ENCODE results near the gene SLC15A5. TPM values are rescaled to one million over a fixed set of nuclear protein-coding genes. Genes with fewer than 3 reads are reported as not detected.

The SLC15A5 gene
- total and polyA plus RNA-seq, 11 donors, result not detected

- Histone ChIP-seq H3K27ac (no peak overlapping the region), H3K27me3 (no peaks in the 10 kb centered on the region), H3K9me3 (no peaks in the 10 kb centered on the region), H3K4me3 (no peak overlapping the region), H3K4me1 (no peaks in the 10 kb centered on the region), H3K36me3 (no peaks in the 10 kb centered on the region)
- ATAC-seq (no peak), DNase-seq (no peak)
- intact Hi-C loops (cut with DNase I), result no loop called here
- WGBS, 4 donors, result 14 to 28% (median 24%) methylated on average over 1 of the region's 1 CpG
- no peak for TF ChIP-seq POLR2A (IDR thresholded peaks at IDR 0.05)
- TF ChIP-seq CTCF (IDR thresholded peaks at IDR 0.05), result no peak
Observed at GRCh38 chr12:16294376-16294956, 17.0 kb upstream of the SLC15A5 start.

GRCh38 chr12:16291032-16291431 lies 13.5 kb upstream of the SLC15A5 start:
- Histone ChIP-seq H3K27me3 (no peaks in the 10 kb centered on the region), H3K27ac (no peak overlapping the region), H3K4me1 (no peaks in the 10 kb centered on the region), H3K9me3 (peaks cover 0 to 5% (median 0%) of the 10 kb centered on the region in 12 donors), H3K36me3 (no peaks in the 10 kb centered on the region), H3K4me3 (no peak overlapping the region)
- TF ChIP-seq POLR2A (IDR thresholded peaks at IDR 0.05) (no peak), CTCF (IDR thresholded peaks at IDR 0.05) (no peak)
- intact Hi-C loops (cut with DNase I), result no loop called here
- no peak for DNase-seq
- 82 to 87% (median 85%) methylated on average over 4 of the region's 4 CpGs for WGBS, 4 donors
- ATAC-seq, result no peak

DNA sequence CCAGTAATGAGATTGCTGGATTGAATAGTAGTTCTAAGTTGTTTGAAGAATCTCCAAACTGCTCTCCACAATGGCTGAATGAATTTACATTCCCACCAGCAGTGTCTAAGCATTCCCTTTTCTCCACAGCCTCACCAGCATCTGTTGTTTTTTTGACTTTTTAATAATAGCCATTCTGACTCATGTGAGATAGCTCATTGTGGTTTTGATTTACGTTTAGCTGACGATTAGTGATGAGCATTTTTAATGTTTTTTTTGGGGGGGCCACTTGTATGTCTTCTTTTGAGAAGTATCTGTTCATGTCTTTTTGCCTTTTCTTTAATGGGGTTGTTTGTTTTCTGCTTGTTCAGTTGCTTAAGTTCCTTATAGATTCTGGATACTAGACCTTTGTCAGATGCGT lies 8.1 kb upstream of the SLC15A5 start:
- H3K27ac ChIP-seq, result no peak overlapping the region
- DNase-seq (no peak), ATAC-seq (no peak)
- H3K4me1 ChIP-seq, result no peaks in the 10 kb centered on the region
- intact Hi-C loops (cut with DNase I), result no loop called here
- no peaks in the 10 kb centered on the region for H3K36me3 ChIP-seq
- no peaks in the 10 kb centered on the region for H3K27me3 ChIP-seq
- WGBS, 4 donors, result 86 to 90% (median 87%) methylated on average over 3 of the region's 3 CpGs
- H3K4me3 ChIP-seq, result no peak overlapping the region
- H3K9me3 ChIP-seq, result peaks cover 0 to 5% (median 0%) of the 10 kb centered on the region in 12 donors
- TF ChIP-seq POLR2A (IDR thresholded peaks at IDR 0.05) (no peak), CTCF (IDR thresholded peaks at IDR 0.05) (no peak)

DNA sequence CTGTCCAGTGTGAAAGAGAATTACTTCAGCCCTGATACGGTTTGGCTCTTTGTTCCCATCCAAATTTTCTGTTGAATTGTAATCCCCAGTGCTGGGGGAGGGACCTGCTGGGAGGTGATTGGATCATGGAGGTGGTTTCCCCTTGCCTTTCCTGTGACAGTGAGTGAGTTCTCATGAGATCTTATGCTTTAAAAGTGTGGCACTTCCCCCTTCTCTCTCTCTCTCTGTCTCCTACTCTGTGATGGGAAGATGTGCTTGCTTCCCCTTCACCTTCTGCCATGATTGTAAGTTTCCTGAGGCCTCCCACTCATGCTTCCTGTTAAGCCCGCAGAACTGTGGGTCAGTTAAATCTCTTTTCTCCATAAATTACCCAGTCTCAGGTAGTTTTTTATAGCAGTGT lies 5.5 kb upstream of the SLC15A5 start:
- Histone ChIP-seq H3K27me3 (no peaks in the 10 kb centered on the region), H3K4me3 (no peak overlapping the region), H3K36me3 (no peaks in the 10 kb centered on the region), H3K4me1 (no peaks in the 10 kb centered on the region), H3K27ac (no peak overlapping the region), H3K9me3 (peaks cover 0 to 5% (median 0%) of the 10 kb centered on the region in 12 donors)
- WGBS, 4 donors, result 50 to 69% (median 60%) methylated on average over 2 of the region's 2 CpGs
- intact Hi-C loops (cut with DNase I), result no loop called here
- TF ChIP-seq POLR2A (IDR thresholded peaks at IDR 0.05) (no peak), CTCF (IDR thresholded peaks at IDR 0.05) (no peak)
- DNase-seq (no peak), ATAC-seq (no peak)
